Caco-2 (cell line): ENCODE measurements around the gene DDX17. TPM values are rescaled to one million over a fixed set of nuclear protein-coding genes. Genes with fewer than 3 reads are reported as not detected.

Experiments used
- BruUV-seq: library from RNA; stranded (reverse); fragments of 400-500 nt; replicated peaks from 2 replicates; lab custom pipeline; 2021; lab: Mats Ljungman, UMichigan
- CTCF ChIA-PET: fragments of 300-600 bp; sonication (Branson Sonifier 250); formaldehyde crosslinking; loops from one replicate; lab custom pipeline; 2022; ENCODE audit warnings: antibody characterized with exemption; lab: Charles Lee
- POLR2A ChIA-PET: fragments of 300-600 bp; sonication (Branson Sonifier 250); formaldehyde crosslinking; loops from one replicate; lab custom pipeline; 2022; ENCODE audit warnings: antibody characterized with exemption; lab: Charles Lee
- DNase-seq, 2 experiments: peaks; one replicate each; pipeline versions ENCODE4 v3.0.0 to v3.0.0-alpha.2; 2020 to 2022
- H3K27me3 ChIP-seq: replicated peaks from 2 replicates; pipeline ENCODE4 v1.6.0; 2011; ENCODE audit warnings: low read length; ENCODE audit not compliant: control insufficient read depth, insufficient read depth
- H3K36me3 ChIP-seq: 2 replicates; pipeline ENCODE4 v1.5.1; 2011; ENCODE audit warnings: low read length; ENCODE audit not compliant: control insufficient read depth, insufficient read depth
- H3K4me1 ChIP-seq: fragments of 250-450 bp; sonication (Bioruptor Pico); 2 replicates; pipeline ENCODE4 v1.5.1; 2020; ENCODE audit warnings: mild to moderate bottlenecking
- H3K4me3 ChIP-seq: 2 replicates; pipeline ENCODE4 v1.5.1; 2011; ENCODE audit warnings: low read depth, mild to moderate bottlenecking, control low read depth, low read length
- H3K9me3 ChIP-seq: fragments of 250-450 bp; sonication (Bioruptor Pico); 2 replicates; pipeline ENCODE4 v1.5.1; 2020; ENCODE audit warnings: mild to moderate bottlenecking, moderate library complexity
- H3K27ac Mint-ChIP-seq: one replicate; pipeline ENCODE4 v1.8.0; 2022; ENCODE audit warnings: mixed read lengths; ENCODE audit not compliant: unreplicated experiment
- H3K27me3 Mint-ChIP-seq: one replicate; pipeline ENCODE4 v1.8.0; 2022; ENCODE audit warnings: mixed read lengths; ENCODE audit not compliant: insufficient read depth, unreplicated experiment
- H3K36me3 Mint-ChIP-seq: one replicate; pipeline ENCODE4 v1.8.0; 2022; ENCODE audit warnings: mild to moderate bottlenecking, mixed read lengths; ENCODE audit not compliant: insufficient read depth, unreplicated experiment
- H3K4me1 Mint-ChIP-seq: one replicate; pipeline ENCODE4 v1.8.0; 2022; ENCODE audit warnings: low read depth, mixed read lengths; ENCODE audit not compliant: unreplicated experiment
- H3K4me3 Mint-ChIP-seq: one replicate; pipeline ENCODE4 v1.8.0; 2022; ENCODE audit warnings: mild to moderate bottlenecking, moderate library complexity, mixed read lengths; ENCODE audit not compliant: unreplicated experiment
- H3K9me3 Mint-ChIP-seq: one replicate; pipeline ENCODE4 v1.8.0; 2022; ENCODE audit warnings: mixed read lengths; ENCODE audit not compliant: unreplicated experiment
- intact Hi-C: fragments of 100-400 bp; cut with micrococcal nuclease; formaldehyde crosslinking; loops from one replicate; pipeline ENCODE4 v1.10.0; 2022; ENCODE audit not compliant: unreplicated experiment
- total RNA-seq: library from RNA; stranded (reverse); gene quantifications from 2 replicates; pipeline ENCODE4 v1.2.3, GENCODE V29; 2022
- TF ChIP-seq, protein P1 (sequence below), 2 experiments: fragments of 200-600 bp in 1 of 2; IDR thresholded peaks; 1 replicate in 1 of 2; 2 replicates in 1 of 2; pipeline versions ENCODE4 v1.5.1 to v1.8.0; 2011 to 2022; ENCODE audit warnings: antibody characterized with exemption in 1 of 2, control low read depth in 1 of 2, inconsistent platforms in 1 of 2, low read depth in 1 of 2, low read length in 1 of 2, mild to moderate bottlenecking in 1 of 2, moderate library complexity in 1 of 2; ENCODE audit not compliant: insufficient read depth in 1 of 2, severe bottlenecking in 1 of 2, unreplicated experiment in 1 of 2

DDX17 gene
- total RNA-seq, 1 experiment from 2014 or later, result 367 TPM

DNA sequence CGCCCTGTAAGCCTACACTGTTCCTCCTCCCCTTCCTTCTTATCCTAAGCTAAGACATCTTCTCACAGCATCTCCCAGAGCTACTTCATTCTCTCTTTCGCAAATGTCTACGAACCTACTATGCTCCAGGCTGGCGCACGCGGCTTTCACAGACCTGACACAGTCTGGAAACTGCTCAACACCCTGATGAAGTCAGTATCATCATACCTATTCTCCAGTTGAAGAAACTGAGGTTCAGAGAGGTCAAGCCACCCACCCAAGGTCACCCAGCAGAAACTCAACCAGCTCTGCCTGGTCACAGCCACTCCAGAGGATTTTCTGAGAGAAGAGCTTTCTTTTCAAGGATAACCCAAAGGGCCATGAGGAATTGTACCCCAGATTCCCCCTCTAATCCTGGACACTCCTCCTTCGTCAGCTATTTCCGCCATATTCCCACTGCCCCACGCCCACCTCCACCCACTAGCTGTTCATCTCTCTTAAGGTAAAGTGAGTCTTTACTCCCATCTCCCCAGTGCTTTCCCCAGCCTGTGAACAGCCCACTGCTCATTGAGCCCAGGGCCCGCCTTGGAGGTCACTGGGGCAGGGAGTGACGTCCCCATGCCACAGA, 52.9 kb downstream of the DDX17 start:
- H3K4me1 ChIP-seq, result peaks cover 17% of the 10 kb centered on the region; the same call in 1 of the 2 replicates
- Mint-ChIP-seq H3K4me3 (no peak overlapping the region), H3K27ac (no peak overlapping the region), H3K36me3 (peaks cover 9% of the 10 kb centered on the region), H3K9me3 (no peaks in the 10 kb centered on the region), H3K4me1 (no peaks in the 10 kb centered on the region), H3K27me3 (peaks cover 19% of the 10 kb centered on the region)
- H3K4me3 ChIP-seq, result no peak overlapping the region
- intact Hi-C loops, result no loop called here
- no peak for DNase-seq
- no TSS peak for BruUV-seq
- POLR2A ChIA-PET, result interaction anchor here (0.6 kb wide), 1 partner anchor 31 kb away, joined by 7 read pairs; no protein-coding TSS in a partner anchor
- no peaks in the 10 kb centered on the region for H3K36me3 ChIP-seq
- H3K27me3 ChIP-seq, result peaks cover 3% of the 10 kb centered on the region
- CTCF ChIA-PET, result no interaction called here
- H3K9me3 ChIP-seq, result no peaks in the 10 kb centered on the region
- TF ChIP-seq, protein P1, sequence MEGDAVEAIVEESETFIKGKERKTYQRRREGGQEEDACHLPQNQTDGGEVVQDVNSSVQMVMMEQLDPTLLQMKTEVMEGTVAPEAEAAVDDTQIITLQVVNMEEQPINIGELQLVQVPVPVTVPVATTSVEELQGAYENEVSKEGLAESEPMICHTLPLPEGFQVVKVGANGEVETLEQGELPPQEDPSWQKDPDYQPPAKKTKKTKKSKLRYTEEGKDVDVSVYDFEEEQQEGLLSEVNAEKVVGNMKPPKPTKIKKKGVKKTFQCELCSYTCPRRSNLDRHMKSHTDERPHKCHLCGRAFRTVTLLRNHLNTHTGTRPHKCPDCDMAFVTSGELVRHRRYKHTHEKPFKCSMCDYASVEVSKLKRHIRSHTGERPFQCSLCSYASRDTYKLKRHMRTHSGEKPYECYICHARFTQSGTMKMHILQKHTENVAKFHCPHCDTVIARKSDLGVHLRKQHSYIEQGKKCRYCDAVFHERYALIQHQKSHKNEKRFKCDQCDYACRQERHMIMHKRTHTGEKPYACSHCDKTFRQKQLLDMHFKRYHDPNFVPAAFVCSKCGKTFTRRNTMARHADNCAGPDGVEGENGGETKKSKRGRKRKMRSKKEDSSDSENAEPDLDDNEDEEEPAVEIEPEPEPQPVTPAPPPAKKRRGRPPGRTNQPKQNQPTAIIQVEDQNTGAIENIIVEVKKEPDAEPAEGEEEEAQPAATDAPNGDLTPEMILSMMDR (IDR thresholded peaks at IDR 0.05; ENCODE audit: insufficient read depth in 1 of 2, low read depth in 1 of 2, low read length in 1 of 2, severe bottlenecking in 1 of 2, unreplicated experiment in 1 of 2), result no peak

- DNase-seq, result no peak
- POLR2A ChIA-PET, result interaction anchor here (0.6 kb wide), 1 partner anchor 30 kb away, joined by 7 read pairs; no protein-coding TSS in a partner anchor
- no peaks in the 10 kb centered on the region for H3K9me3 Mint-ChIP-seq
- peaks cover 9% of the 10 kb centered on the region for H3K36me3 Mint-ChIP-seq
- no peaks in the 10 kb centered on the region for H3K36me3 ChIP-seq
- H3K27ac Mint-ChIP-seq, result no peak overlapping the region
- CTCF ChIA-PET, result no interaction called here
- H3K27me3 ChIP-seq, result peaks cover 3% of the 10 kb centered on the region
- H3K4me1 ChIP-seq, result peaks cover 17% of the 10 kb centered on the region; the same call in 1 of the 2 replicates
- TF ChIP-seq, protein P1 (IDR thresholded peaks at IDR 0.05; ENCODE audit: insufficient read depth in 1 of 2, low read depth in 1 of 2, low read length in 1 of 2, severe bottlenecking in 1 of 2, unreplicated experiment in 1 of 2), result no peak
- H3K4me1 Mint-ChIP-seq, result no peaks in the 10 kb centered on the region
- H3K9me3 ChIP-seq, result no peaks in the 10 kb centered on the region
- intact Hi-C loops, result no loop called here
- BruUV-seq, result no TSS peak
- no peak overlapping the region for H3K4me3 ChIP-seq
- no peak overlapping the region for H3K4me3 Mint-ChIP-seq
- H3K27me3 Mint-ChIP-seq, result peaks cover 19% of the 10 kb centered on the region
Observed at GRCh38 chr22:38452373-38453065, 53.6 kb downstream of the DDX17 start.

DNA sequence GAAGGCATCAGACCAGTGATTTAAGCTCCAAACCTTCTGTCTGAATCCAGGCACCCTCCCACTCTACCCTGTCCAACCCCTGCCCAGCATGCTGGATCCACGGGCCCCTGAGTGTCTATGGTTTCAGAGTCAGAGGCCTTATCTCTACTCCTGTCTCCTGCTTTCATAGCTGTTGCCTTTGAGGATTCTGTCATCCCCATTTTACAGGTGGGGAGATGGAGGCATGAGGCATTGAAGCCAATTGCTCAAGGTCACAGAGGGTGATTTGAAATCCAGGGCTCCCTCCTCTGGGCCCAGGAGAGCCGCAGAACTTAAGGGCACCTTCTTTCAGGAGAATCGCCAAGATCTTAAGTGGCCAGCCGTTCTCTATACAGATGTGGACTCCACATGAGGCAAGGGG, 54.2 kb downstream of the DDX17 start:
- Mint-ChIP-seq H3K27ac (no peak overlapping the region), H3K9me3 (no peaks in the 10 kb centered on the region), H3K36me3 (peaks cover 9% of the 10 kb centered on the region), H3K27me3 (peaks cover 19% of the 10 kb centered on the region), H3K4me1 (no peaks in the 10 kb centered on the region), H3K4me3 (no peak overlapping the region)
- Histone ChIP-seq H3K9me3 (no peaks in the 10 kb centered on the region), H3K4me1 (peaks cover 17% of the 10 kb centered on the region; the same call in 1 of the 2 replicates), H3K4me3 (no peak overlapping the region), H3K27me3 (peaks cover 3% of the 10 kb centered on the region), H3K36me3 (no peaks in the 10 kb centered on the region)
- BruUV-seq, result no TSS peak
- intact Hi-C loops, result no loop called here
- DNase-seq, result no peak
- TF ChIP-seq, protein P1 (IDR thresholded peaks at IDR 0.05; ENCODE audit: insufficient read depth in 1 of 2, low read depth in 1 of 2, low read length in 1 of 2, severe bottlenecking in 1 of 2, unreplicated experiment in 1 of 2), result no peak
- POLR2A ChIA-PET, result interaction anchor here (0.6 kb wide), 1 partner anchor 64 kb away, joined by 3 read pairs; no protein-coding TSS in a partner anchor
- CTCF ChIA-PET, result no interaction called here
